Keratinocyte (primary cell): ENCODE data around the gene USP4. TPM values are rescaled to one million over a fixed set of nuclear protein-coding genes. Genes with fewer than 3 reads are reported as not detected.

Experiments used
- DNase-seq: peaks from one replicate; pipeline ENCODE4 v3.0.0-alpha.2; 2011; ENCODE audit warnings: low read depth, missing footprints, low spot score
- FAIRE-seq: peaks from 2 replicates; lab custom pipeline; 2011; peaks lifted over from hg19 to GRCh38; lab: Jason Lieb, UNC
- H2AFZ ChIP-seq: 2 replicates; pipeline ENCODE4 v1.6.0; 2012; ENCODE audit warnings: low read length, control low read depth, inconsistent platforms; ENCODE audit not compliant: control insufficient read depth
- H3K27ac ChIP-seq: 2 replicates; pipeline ENCODE4 v1.5.1; 2011; ENCODE audit warnings: low read length; ENCODE audit not compliant: control insufficient read depth, insufficient read depth
- H3K27me3 ChIP-seq: 3 replicates; pipeline ENCODE4 v1.6.0; 2011; ENCODE audit warnings: low read length; ENCODE audit not compliant: control insufficient read depth, insufficient read depth; ENCODE audit errors: extremely low read depth
- H3K36me3 ChIP-seq, 2 experiments: 2 replicates in 1 of 2; 3 replicates in 1 of 2; pipeline ENCODE4 v1.5.1; 2011; ENCODE audit warnings: low read length in 2 of 2, mild to moderate bottlenecking in 1 of 2; ENCODE audit not compliant: control insufficient read depth in 2 of 2, insufficient read depth in 2 of 2; ENCODE audit errors: extremely low read depth in 1 of 2
- H3K4me1 ChIP-seq: 3 replicates; pipeline ENCODE4 v1.5.1; 2011; ENCODE audit warnings: low read length; ENCODE audit not compliant: control insufficient read depth, insufficient read depth; ENCODE audit errors: extremely low read depth
- H3K4me2 ChIP-seq: 3 replicates; pipeline ENCODE4 v1.6.0; 2011; ENCODE audit warnings: low read depth, low read length; ENCODE audit not compliant: control insufficient read depth, insufficient read depth; ENCODE audit errors: extremely low read depth
- H3K4me3 ChIP-seq, 3 experiments: fragments of 200-600 bp in 1 of 3; sonication (generic) in 1 of 3; 2 replicates in 2 of 3; 3 replicates in 1 of 3; pipeline ENCODE4 v1.5.1; 2011 to 2016; ENCODE audit warnings: low read length in 3 of 3, mild to moderate bottlenecking in 3 of 3, control low read depth in 2 of 3, inconsistent platforms in 1 of 3, low read depth in 1 of 3, mixed read lengths in 1 of 3, mixed run types in 1 of 3, moderate library complexity in 1 of 3; ENCODE audit not compliant: control insufficient read depth in 2 of 3, insufficient read depth in 2 of 3; ENCODE audit errors: extremely low read depth in 1 of 3
- H3K79me2 ChIP-seq: 2 replicates; pipeline ENCODE4 v1.6.0; 2012; ENCODE audit warnings: low read length; ENCODE audit not compliant: control insufficient read depth, insufficient read depth
- H3K9ac ChIP-seq: 3 replicates; pipeline ENCODE4 v1.6.0; 2011; ENCODE audit warnings: low read length; ENCODE audit not compliant: control insufficient read depth, insufficient read depth; ENCODE audit errors: extremely low read depth
- H3K9me1 ChIP-seq: 3 replicates; pipeline ENCODE4 v1.6.0; 2011; ENCODE audit warnings: low read length; ENCODE audit not compliant: control insufficient read depth, insufficient read depth; ENCODE audit errors: extremely low read depth
- H3K9me3 ChIP-seq: 2 replicates; pipeline ENCODE4 v1.5.1; 2012; ENCODE audit warnings: low read depth, low read length; ENCODE audit not compliant: control insufficient read depth
- H4K20me1 ChIP-seq: 3 replicates; pipeline ENCODE4 v1.6.0; 2011; ENCODE audit warnings: low read length; ENCODE audit not compliant: control insufficient read depth, insufficient read depth; ENCODE audit errors: extremely low read depth
- EZH2 ChIP-seq: IDR thresholded peaks from one replicate; pipeline ENCODE4 v1.6.1; 2012; ENCODE audit warnings: inconsistent platforms, mild to moderate bottlenecking, low read length, moderate library complexity
- dilution Hi-C: fragments of 300-500 bp; cut with MboI; formaldehyde crosslinking; loops from one replicate; pipeline ENCODE4 v1.7.0; 2020; ENCODE audit warnings: low sequenced_read_pairs; ENCODE audit not compliant: extremely low pct_ligation_motif_present
- polyA plus RNA-seq, 5 experiments: library from polyadenylated mRNA; depleted of rRNA in 3 of 5; stranded (reverse) in 3 of 5; stranded (forward) in 1 of 5; unstranded in 1 of 5; fragments of >200 nt; gene quantifications; 1 replicate in 1 of 5; 2 replicates in 3 of 5; 3 replicates in 1 of 5; pipeline versions ENCODE4 v1.2.1 to v1.2.3, GENCODE V29; 2011 to 2012; ENCODE audit warnings: missing spikeins in 2 of 5, low read depth in 1 of 5, low replicate concordance in 1 of 5
- TF ChIP-seq, protein P1 (sequence below), 3 experiments: IDR thresholded peaks in 1 of 3; conservative IDR thresholded peaks in 1 of 3; optimal IDR thresholded peaks in 1 of 3; 2 replicates in 2 of 3; 3 replicates in 1 of 3; pipeline versions ENCODE3 to v1.5.1; 2011; ENCODE audit warnings: low read length in 3 of 3, mild to moderate bottlenecking in 3 of 3, moderate library complexity in 2 of 3, control low read depth in 1 of 3, inconsistent platforms in 1 of 3; ENCODE audit not compliant: insufficient read depth in 2 of 3; ENCODE audit errors: extremely low read depth in 1 of 3

Gene USP4
- polyA plus RNA-seq, 1 donor (not counting 4 experiments of a cell fraction or from before 2014, with no cell fraction given) = 47.8 TPM

DNA sequence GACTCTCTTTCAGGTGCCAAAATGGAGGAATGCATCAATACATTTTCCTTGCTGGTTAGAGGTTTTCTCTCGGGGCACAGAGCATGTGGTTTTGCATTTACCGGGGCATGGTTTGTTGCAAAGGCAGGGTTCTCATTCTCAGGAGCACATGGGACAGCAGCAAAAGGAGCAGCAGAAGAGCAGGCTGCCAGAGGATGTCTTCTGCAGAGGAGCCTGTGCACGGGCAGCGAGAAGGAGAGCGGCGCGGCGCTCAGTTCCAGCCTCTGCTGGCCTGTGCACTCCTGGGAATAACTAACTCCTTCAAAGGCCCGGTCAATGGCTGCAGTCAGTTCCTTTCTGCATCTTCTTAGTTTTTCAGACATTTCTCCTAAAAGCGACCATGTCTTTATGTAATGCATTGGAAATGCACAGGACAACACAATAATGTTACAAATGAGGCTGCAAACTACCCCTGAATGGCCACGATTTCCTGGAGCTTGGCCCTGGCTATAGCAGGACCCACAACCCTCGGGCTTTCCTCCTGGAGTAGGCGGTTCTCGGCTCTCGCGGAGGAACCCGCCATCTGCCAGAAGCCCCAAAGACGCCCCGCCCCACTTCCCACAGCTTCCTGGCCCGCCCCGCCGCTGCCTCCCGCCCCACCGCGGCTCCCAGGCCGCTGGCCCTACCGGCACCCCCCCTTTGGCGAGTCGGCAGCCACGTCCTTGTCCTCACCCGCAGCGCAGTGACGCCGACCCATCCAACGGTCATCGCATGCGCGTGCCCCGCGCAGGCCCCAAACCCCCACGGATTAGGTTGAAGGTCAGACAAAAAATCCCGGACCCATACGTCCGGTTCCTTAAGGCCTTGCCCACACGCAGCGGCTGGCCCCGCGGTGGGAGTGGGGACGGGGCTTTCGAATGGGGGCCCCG lies 63.1 kb downstream of the USP4 start, which contains the start of gene C3orf62:
Gene C3orf62 (minus strand): TSS at position 758 of the 908 bp plus-strand sequence. CDS start 360 bp downstream, at position 398.
- DNase-seq = no peak
- H3K27ac ChIP-seq = peak within 1 kb of the TSS; percentile 60
- H3K4me2 ChIP-seq = peak within 1 kb of the TSS; percentile 74
- FAIRE-seq = no peak
- H2AFZ ChIP-seq = peak within 1 kb of the TSS; percentile 81
- dilution Hi-C loops = no loop called here
- H3K4me1 ChIP-seq = peaks cover 23% of the 10 kb centered on the region
- H3K27me3 ChIP-seq = no peaks in the 10 kb centered on the region
- H3K9me1 ChIP-seq = no peaks in the 10 kb centered on the region
- peak within 1 kb of the TSS; percentile 38 to 68 (median 62) for H3K4me3 ChIP-seq
- H3K9me3 ChIP-seq = no peaks in the 10 kb centered on the region
- TF ChIP-seq EZH2 = no peak
- TF ChIP-seq, protein P1, sequence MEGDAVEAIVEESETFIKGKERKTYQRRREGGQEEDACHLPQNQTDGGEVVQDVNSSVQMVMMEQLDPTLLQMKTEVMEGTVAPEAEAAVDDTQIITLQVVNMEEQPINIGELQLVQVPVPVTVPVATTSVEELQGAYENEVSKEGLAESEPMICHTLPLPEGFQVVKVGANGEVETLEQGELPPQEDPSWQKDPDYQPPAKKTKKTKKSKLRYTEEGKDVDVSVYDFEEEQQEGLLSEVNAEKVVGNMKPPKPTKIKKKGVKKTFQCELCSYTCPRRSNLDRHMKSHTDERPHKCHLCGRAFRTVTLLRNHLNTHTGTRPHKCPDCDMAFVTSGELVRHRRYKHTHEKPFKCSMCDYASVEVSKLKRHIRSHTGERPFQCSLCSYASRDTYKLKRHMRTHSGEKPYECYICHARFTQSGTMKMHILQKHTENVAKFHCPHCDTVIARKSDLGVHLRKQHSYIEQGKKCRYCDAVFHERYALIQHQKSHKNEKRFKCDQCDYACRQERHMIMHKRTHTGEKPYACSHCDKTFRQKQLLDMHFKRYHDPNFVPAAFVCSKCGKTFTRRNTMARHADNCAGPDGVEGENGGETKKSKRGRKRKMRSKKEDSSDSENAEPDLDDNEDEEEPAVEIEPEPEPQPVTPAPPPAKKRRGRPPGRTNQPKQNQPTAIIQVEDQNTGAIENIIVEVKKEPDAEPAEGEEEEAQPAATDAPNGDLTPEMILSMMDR (optimal IDR thresholded peaks at IDR 0.05 in 1 of 3, IDR thresholded peaks at IDR 0.05 in 1 of 3, conservative IDR thresholded peaks at IDR 0.05 in 1 of 3; ENCODE audit: extremely low read depth in 1 of 3, insufficient read depth in 2 of 3, low read length in 3 of 3) = no peak
- no peaks in the 10 kb centered on the region for H4K20me1 ChIP-seq
- H3K9ac ChIP-seq = peak within 1 kb of the TSS; percentile 78
- H3K36me3 ChIP-seq = peaks cover 7 to 11% of the 10 kb centered on the region in 2 experiments
- H3K79me2 ChIP-seq = no peaks in the 10 kb centered on the region

DNA sequence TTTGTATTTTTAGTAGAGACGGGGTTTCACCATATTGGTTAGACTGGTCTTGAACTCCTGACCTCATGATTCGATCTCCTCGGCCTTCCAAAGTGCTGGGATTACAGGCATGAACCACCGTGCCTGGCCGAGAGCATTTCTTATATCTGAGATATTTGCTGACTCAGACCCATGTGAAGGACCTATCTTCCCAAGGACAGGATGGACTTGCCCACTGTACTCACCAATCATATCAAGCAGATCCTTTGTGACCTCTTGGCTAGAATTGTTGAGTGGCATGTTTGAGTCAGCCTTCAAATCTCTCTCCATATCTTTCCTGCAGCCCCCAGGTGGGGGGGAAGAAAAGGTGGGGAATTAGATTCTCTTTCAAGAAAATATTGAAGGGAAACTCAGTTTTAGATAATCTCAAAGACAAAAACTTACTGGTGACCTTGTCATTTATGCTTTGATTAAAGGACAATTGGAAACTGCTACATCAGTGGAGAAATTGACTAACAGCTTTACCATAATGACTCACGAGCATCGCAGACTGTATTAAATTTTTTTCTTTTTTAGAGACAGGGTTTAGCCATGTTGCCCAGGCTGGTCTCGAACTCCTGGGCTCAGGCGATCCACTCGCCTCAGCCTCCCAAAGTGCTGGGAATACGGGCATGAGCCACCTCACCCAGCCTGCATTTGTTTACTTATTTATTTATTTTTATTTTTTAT lies 65.9 kb downstream of the USP4 start:
- Histone ChIP-seq H3K9me1 (no peaks in the 10 kb centered on the region), H3K4me3 (no peak overlapping the region), H2AFZ (no peak overlapping the region), H3K4me1 (peaks cover 14% of the 10 kb centered on the region), H3K9me3 (no peaks in the 10 kb centered on the region), H4K20me1 (no peaks in the 10 kb centered on the region), H3K4me2 (no peak overlapping the region), H3K36me3 (peaks cover 13 to 19% of the 10 kb centered on the region in 2 experiments), H3K79me2 (no peaks in the 10 kb centered on the region), H3K27me3 (no peaks in the 10 kb centered on the region), H3K9ac (no peak overlapping the region), H3K27ac (no peak overlapping the region)
- DNase-seq (no peak), FAIRE-seq (no peak)
- no peak for TF ChIP-seq EZH2
- TF ChIP-seq, protein P1 (optimal IDR thresholded peaks at IDR 0.05 in 1 of 3, IDR thresholded peaks at IDR 0.05 in 1 of 3, conservative IDR thresholded peaks at IDR 0.05 in 1 of 3; ENCODE audit: extremely low read depth in 1 of 3, insufficient read depth in 2 of 3, low read length in 3 of 3) = no peak
- dilution Hi-C loops = no loop called here
